Spleen (tissue), 11 donors: Measurements from ENCODE around the gene ENO2. TPM values are rescaled to one million over a fixed set of nuclear protein-coding genes. Genes with fewer than 3 reads are reported as not detected.

Source experiments
- DNase-seq: peaks from one replicate; pipeline ENCODE4 v3.0.0-alpha.2; 2020
- H3K27ac ChIP-seq, 8 donors: fragments of 200-600 bp; sonication (generic) in 7 of 8; 1 replicate in 4 of 8; 2 replicates in 4 of 8; pipeline versions ENCODE4 v1.5.0 to v1.8.0; 2016 to 2021; ENCODE audit warnings: inconsistent platforms in 4 of 8, mild to moderate bottlenecking in 4 of 8, moderate library complexity in 1 of 8
- H3K27me3 ChIP-seq, 7 donors: fragments of 200-600 bp; sonication (generic) in 6 of 7; replicated peaks in 1 of 7; 1 replicate in 4 of 7; 2 replicates in 3 of 7; pipeline versions ENCODE4 v1.5.0 to v1.8.0; 2016 to 2021; ENCODE audit warnings: inconsistent platforms in 3 of 7, mild to moderate bottlenecking in 1 of 7
- H3K36me3 ChIP-seq, 6 donors: fragments of 200-600 bp; sonication (generic) in 5 of 6; 1 replicate in 4 of 6; 2 replicates in 2 of 6; pipeline versions ENCODE4 v1.5.0 to v1.8.0; 2016 to 2021; ENCODE audit warnings: inconsistent platforms in 2 of 6
- H3K4me1 ChIP-seq, 6 donors: fragments of 200-600 bp; sonication (generic) in 5 of 6; 1 replicate in 3 of 6; 2 replicates in 3 of 6; pipeline versions ENCODE4 v1.5.0 to v1.8.0; 2016 to 2021; ENCODE audit warnings: inconsistent platforms in 3 of 6
- H3K4me3 ChIP-seq, 8 donors: fragments of 200-600 bp; sonication (generic) in 7 of 8; 1 replicate in 4 of 8; 2 replicates in 4 of 8; pipeline versions ENCODE4 v1.5.0 to v1.8.0; 2016 to 2021; ENCODE audit warnings: inconsistent platforms in 4 of 8, mild to moderate bottlenecking in 4 of 8, moderate library complexity in 2 of 8
- H3K9me3 ChIP-seq, 8 donors: fragments of 200-600 bp; sonication (generic) in 7 of 8; 1 replicate in 4 of 8; 2 replicates in 4 of 8; pipeline versions ENCODE4 v1.5.0 to v1.8.0; 2016 to 2021; ENCODE audit warnings: inconsistent platforms in 4 of 8
- CTCF ChIP-seq, 11 experiments: fragments of 200-600 bp in 7 of 11; fragments of 450-650 bp in 4 of 11; sonication (generic) in 4 of 11; IDR thresholded peaks in 8 of 11; conservative IDR thresholded peaks in 3 of 11; 1 replicate in 7 of 11; 2 replicates in 4 of 11; pipeline versions ENCODE4 v1.4.0 to v1.8.0; 2016 to 2021; ENCODE audit warnings: antibody characterized with exemption in 11 of 11, inconsistent platforms in 4 of 11, mild to moderate bottlenecking in 1 of 11
- POLR2A ChIP-seq, 3 donors: fragments of 450-650 bp; IDR thresholded peaks; one replicate each; pipeline ENCODE4 v1.5.1; 2017; ENCODE audit warnings: antibody characterized with exemption in 3 of 3, mild to moderate bottlenecking in 1 of 3
- POLR2AphosphoS5 ChIP-seq, 3 donors: sonication (generic); formaldehyde crosslinking; IDR thresholded peaks; one replicate each; pipeline ENCODE4 v1.5.1; 2017; ENCODE audit warnings: antibody characterized with exemption in 3 of 3
- WGBS, 5 donors: extraction: QIAGEN DNeasy Blood & Tissue Kit in 3 of 5; methylation state at CpG; one replicate each; pipeline versions ENCODE4 v1.1.5 to v1.1.7; 2013 to 2018; 5-methylcytosine and 5-hydroxymethylcytosine counted together
- intact Hi-C: fragments of 100-400 bp; cut with DNase I; formaldehyde crosslinking; loops from one replicate; pipeline ENCODE4 v1.15.0; 2023; ENCODE audit warnings: low total_unique reads
- polyA plus RNA-seq, 3 donors: library from polyadenylated mRNA; stranded (reverse); fragments of 200-250 nt; gene quantifications; one replicate each; pipeline ENCODE4 v1.2.1, GENCODE V29; 2013
- total RNA-seq, 7 donors: library from RNA; depleted of rRNA in 3 of 7; stranded (reverse); fragments of >200 nt in 3 of 7; fragmentation: NEBNext Ultra II Directional in 4 of 7; extraction: Animal tissue kit (Norgen Biotek cat#: 25700) in 4 of 7; gene quantifications; one replicate each; pipeline versions ENCODE4 v1.1.0 to v1.2.1, GENCODE V29; 2016 to 2021
- donor health status: healthy with polysubstance abuse.
- donor health status: DM: no; HTN: no; CAD: no; lungs with moderate emphysema.
- donor health status: DM: no; HTN: no; CAD: no.
- donor health status: Bipolar disorder and iron deficiency.
- donor health status: healthy.
- donor health status: DM: no; HTN: no; CAD: no.
- donor health status: DM: yes; HTN: yes; CAD: no.

Gene ENO2
- total and polyA plus RNA-seq, 10 donors, result 7.6 to 41.3 (median 26.5) TPM

GRCh38 chr12:6946033-6946919 is 31.9 kb downstream of the ENO2 start:
- intact Hi-C loops, result loop anchor here (10.0 kb wide), 1 partner anchor 169 kb away; no protein-coding TSS in a partner anchor
- Histone ChIP-seq H3K4me1 (peaks cover 53 to 98% (median 85%) of the 10 kb centered on the region in 6 donors), H3K27ac (peak overlapping the region; percentile 80 to 99 (median 96)), H3K27me3 (no peaks in the 10 kb centered on the region), H3K4me3 (peak overlapping the region; percentile 14 to 81 (median 34)), H3K36me3 (peaks cover 0 to 14% (median 3%) of the 10 kb centered on the region in 6 donors), H3K9me3 (no peaks in the 10 kb centered on the region)
- peak; percentile 85 to 89 (median 86) for TF ChIP-seq POLR2AphosphoS5 (IDR thresholded peaks at IDR 0.05)
- TF ChIP-seq POLR2A (IDR thresholded peaks at IDR 0.05), result no peak
- TF ChIP-seq CTCF (IDR thresholded peaks at IDR 0.05 in 8 of 11, conservative IDR thresholded peaks at IDR 0.05 in 3 of 11), result peak in 4 of 11 experiments; percentile 5 to 37 (median 12)
- WGBS, 5 donors, result 7 to 24% (median 13%) methylated on average over 30 to 32 of the region's 32 CpGs
- DNase-seq, result peak; percentile 96

GRCh38 chr12:6946920-6947374 is 32.6 kb downstream of the ENO2 start:
- TF ChIP-seq CTCF (IDR thresholded peaks at IDR 0.05 in 8 of 11, conservative IDR thresholded peaks at IDR 0.05 in 3 of 11) (no peak), POLR2A (IDR thresholded peaks at IDR 0.05) (no peak)
- no peaks in the 10 kb centered on the region for H3K9me3 ChIP-seq
- H3K27ac ChIP-seq, result peak overlapping the region; percentile 80 to 99 (median 96)
- WGBS, 5 donors, result 59 to 70% (median 64%) methylated on average over 8 of the region's 8 CpGs
- peaks cover 0 to 9% (median 0%) of the 10 kb centered on the region in 6 donors for H3K36me3 ChIP-seq
- intact Hi-C loops, result loop anchor here (10.0 kb wide), 1 partner anchor 168 kb away; no protein-coding TSS in a partner anchor
- DNase-seq, result no peak
- H3K27me3 ChIP-seq, result no peaks in the 10 kb centered on the region
- peaks cover 53 to 93% (median 85%) of the 10 kb centered on the region in 6 donors for H3K4me1 ChIP-seq
- H3K4me3 ChIP-seq, result peak overlapping the region in 7 of 8 donors; percentile 14 to 81 (median 36)

GRCh38 chr12:6947615-6948014 is 33.2 kb downstream of the ENO2 start:
- H3K4me1 ChIP-seq, result peaks cover 53 to 92% (median 84%) of the 10 kb centered on the region in 6 donors
- TF ChIP-seq CTCF (IDR thresholded peaks at IDR 0.05 in 8 of 11, conservative IDR thresholded peaks at IDR 0.05 in 3 of 11) (no peak), POLR2A (IDR thresholded peaks at IDR 0.05) (no peak), POLR2AphosphoS5 (IDR thresholded peaks at IDR 0.05) (no peak)
- intact Hi-C loops, result loop anchor here (10.0 kb wide), 1 partner anchor 167 kb away; no protein-coding TSS in a partner anchor
- no peaks in the 10 kb centered on the region for H3K9me3 ChIP-seq
- H3K27me3 ChIP-seq, result no peaks in the 10 kb centered on the region
- WGBS, 5 donors, result 78 to 84% (median 81%) methylated on average over 8 of the region's 8 CpGs
- H3K4me3 ChIP-seq, result no peak overlapping the region
- DNase-seq, result peak; percentile 69
- peaks cover 0 to 16% (median 0%) of the 10 kb centered on the region in 6 donors for H3K36me3 ChIP-seq
- peak overlapping the region; percentile 80 to 99 (median 96) for H3K27ac ChIP-seq
